IPS-18c (cell line): Measurements from ENCODE around the gene SLC12A4.
"Not testable (repeated sequence)": the region's sequence is repeated elsewhere in the genome, so short reads cannot be mapped to it uniquely, and the experiment has no call there.

Experiments used
- H3K4me3 ChIP-seq: 2 replicates; pipeline ENCODE4 v1.7.0; 2013; ENCODE audit warnings: low read depth, mild to moderate bottlenecking, low read length, moderate library complexity; ENCODE audit not compliant: insufficient read depth
- H3K9me3 ChIP-seq: one replicate; pipeline ENCODE4 v1.6.1; 2013; ENCODE audit warnings: mild to moderate bottlenecking, low read length, moderate library complexity; ENCODE audit not compliant: control insufficient read depth, insufficient read depth

The SLC12A4 gene

DNA sequence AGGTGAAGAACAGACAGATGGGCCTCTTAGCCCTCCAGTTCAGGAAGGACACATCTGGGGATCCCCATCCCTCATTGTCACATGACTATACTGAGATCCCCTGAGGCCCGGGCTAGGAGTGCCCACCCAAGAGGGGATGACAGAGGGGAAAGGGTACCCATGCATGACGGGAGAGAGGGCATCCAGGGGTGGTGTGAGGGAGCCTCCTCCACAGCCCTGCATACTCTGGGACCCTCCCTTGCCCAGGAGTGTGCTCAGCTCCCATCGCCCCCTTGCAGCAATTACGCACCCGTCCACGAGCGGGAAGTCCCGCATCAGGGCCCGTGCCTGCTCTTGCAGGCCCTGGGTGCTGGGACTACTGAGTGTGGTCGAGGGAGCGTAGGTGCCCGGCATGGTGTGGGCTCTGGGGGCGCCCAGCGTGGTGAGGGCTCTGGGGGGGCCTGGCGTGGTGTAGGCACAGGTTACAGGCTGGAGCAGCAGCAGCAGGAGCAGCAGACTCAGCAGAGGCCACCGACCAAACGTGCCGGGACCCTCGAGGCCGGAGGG lies 24.3 kb upstream of the SLC12A4 start:
- Histone ChIP-seq H3K9me3 (no peaks in the 10 kb centered on the region), H3K4me3 (no peak overlapping the region)

DNA sequence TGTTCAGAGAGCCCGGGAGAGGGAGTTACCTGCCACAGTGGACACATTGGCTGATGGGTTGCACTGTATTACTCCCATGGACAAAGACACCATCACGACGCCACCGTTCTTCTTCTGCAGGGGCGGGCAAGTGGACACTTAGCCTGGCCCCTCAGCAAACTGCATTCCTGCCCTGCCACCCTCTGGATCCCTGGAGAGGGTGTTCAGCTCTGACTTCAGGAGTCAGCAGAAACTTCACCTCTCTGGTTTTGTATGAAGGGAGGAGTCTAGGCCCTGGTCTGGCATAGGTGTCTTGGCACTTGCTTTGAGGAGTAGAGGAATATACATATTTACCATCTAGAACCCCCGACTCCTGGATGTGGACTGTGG lies 21.6 kb upstream of the SLC12A4 start:
- H3K4me3 ChIP-seq = no peak overlapping the region
- no peaks in the 10 kb centered on the region for H3K9me3 ChIP-seq

DNA sequence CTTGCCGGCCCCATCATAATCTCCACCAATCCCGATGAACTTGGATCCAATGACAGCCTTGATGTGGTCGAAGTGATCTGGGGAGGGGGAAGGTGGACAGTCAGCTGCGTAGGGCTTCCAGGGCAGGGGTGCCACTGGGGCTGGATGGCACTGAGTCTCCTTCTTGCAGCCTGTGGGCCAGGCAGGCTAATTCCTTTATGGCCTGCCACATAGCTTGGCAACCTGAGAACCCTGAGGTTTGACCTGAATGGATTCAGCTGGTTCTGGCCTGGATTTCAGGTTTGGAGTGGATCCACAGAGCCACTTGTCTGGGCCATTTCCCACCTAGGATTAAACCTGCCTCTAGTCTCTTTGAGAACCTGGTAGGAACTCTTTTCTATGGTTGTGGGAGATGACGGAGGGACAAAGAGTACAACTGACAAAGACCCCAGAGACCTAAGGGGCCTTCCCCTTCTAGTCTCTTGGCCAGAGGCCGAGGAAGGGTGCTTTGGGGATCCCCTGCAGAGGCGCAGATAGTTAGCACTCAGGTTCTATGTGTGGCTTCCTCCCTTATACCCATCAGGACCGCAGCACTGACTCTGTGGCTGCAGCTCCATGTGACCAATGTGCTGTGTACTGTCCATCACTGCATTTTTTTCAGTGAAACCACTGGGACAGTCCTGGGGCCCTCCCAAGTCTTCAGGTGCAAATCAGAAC lies 21.0 kb upstream of the SLC12A4 start:
- no peak overlapping the region for H3K4me3 ChIP-seq

DNA sequence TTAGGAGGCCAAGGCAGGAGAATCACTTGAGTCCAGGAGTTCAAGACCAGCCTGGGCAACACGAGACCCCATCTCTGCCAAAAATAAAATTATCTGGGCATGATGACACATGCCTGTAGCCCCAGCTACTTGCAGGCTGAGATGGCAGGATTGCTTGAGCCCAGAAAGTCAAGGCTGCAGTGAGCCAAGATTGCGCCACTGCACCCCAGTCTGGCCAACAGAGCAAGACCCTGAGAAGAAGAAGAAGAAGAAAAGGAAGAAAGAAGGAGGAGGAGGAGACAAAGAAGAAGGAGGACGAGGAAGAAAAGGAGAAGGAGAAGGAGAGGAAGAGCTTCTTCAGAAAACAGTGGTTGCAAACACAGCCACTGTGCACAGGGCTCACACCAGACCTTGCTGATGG lies 20.2 kb upstream of the SLC12A4 start:
- no peaks in the 10 kb centered on the region for H3K9me3 ChIP-seq

More for the DNA sequence above, 21.0 kb upstream of the SLC12A4 start:
- H3K9me3 ChIP-seq = no peaks in the 10 kb centered on the region

DNA sequence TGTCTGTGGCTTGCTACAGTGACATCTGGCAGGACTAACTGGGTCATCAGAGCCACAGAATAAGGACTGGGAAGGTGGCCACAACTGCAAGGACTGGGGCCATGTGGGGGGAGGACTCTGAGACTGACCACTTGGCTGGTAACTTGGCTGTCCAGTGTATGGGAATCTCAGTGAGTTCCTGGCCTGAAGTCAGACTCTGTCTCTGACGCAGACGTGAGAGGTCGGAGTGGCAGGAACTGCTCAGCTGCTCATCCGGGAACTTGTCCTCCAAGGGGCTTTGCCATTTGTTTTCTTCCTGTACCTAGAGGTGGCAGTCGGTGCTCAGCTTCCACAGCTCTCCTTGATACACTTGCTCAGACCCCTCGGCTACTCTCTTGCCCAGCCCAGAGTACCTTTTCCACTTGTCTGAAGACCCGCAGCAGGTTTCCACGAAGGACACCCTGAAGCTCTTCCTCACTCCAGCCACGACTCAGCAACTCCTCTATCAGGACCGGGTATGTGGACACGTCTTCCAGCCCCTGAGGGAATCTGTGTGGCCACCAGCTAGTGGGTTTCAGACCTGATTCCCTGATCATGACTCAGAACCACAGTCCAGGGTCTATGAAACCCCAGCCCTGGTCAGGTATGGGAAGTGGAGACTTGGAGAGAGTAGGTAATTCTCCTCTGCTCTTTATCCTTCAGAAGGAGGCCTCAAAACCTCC lies 19.2 kb upstream of the SLC12A4 start:
- no peak overlapping the region for H3K4me3 ChIP-seq
- H3K9me3 ChIP-seq = no peaks in the 10 kb centered on the region

More for the DNA sequence above, 20.2 kb upstream of the SLC12A4 start:
- H3K4me3 ChIP-seq = no peak overlapping the region

DNA sequence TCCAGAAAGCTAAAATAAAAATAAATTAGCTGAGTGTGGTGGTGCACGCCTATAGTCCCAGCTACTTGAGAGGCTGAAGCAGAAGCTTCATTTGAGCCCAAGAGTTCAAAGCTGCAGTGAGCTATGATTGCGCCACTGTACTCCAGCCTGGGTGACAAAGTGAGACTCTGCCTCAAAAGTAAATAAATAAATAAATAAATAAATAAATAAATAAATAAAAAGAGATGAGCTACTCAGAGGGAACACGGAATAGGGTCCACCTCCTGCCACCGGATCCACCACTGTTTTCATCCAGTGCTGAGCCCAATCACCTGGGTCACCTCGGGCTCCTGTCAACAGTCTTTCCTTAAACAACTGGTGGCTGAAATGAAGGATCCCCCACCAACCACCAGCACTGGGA lies 18.5 kb upstream of the SLC12A4 start:
- H3K9me3 ChIP-seq = no peaks in the 10 kb centered on the region

DNA sequence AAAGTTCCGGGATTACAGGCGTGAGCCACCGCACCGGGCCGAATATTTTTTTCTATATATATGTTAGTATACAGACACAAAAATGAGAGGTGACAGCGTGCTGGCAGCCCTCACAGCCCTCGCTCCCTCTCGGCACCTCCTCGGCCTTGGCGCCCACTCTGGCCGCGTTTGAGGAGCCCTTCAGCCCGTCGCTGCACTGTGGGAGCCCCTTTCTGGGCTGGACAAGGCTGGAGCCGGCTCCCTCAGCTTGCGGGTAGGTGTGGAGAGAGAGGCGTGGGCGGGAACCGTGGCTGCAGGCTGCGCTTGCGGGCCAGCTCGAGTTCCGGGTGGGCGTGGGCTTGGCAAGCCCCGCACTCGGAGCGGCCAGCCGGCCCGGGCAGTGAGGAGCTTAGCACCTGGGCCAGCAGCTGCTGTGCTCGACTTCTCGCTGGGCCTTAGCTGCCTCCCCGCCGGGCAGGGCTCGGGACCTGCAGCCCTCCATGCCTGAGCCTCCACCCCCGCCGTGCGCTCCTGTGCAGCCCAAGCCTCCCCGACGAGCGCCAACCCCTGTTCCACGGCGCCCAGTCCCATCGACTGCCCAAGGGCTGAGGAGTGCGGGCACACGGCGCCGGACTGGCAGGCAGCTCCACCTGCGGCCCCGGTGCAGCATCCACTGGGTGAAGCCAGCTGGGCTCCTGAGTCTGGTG lies 13.7 kb upstream of the SLC12A4 start:
- H3K4me3 ChIP-seq = no peak overlapping the region
- H3K9me3 ChIP-seq = peaks cover 2% of the 10 kb centered on the region

More for the DNA sequence above, 18.5 kb upstream of the SLC12A4 start:
- no peak overlapping the region for H3K4me3 ChIP-seq

DNA sequence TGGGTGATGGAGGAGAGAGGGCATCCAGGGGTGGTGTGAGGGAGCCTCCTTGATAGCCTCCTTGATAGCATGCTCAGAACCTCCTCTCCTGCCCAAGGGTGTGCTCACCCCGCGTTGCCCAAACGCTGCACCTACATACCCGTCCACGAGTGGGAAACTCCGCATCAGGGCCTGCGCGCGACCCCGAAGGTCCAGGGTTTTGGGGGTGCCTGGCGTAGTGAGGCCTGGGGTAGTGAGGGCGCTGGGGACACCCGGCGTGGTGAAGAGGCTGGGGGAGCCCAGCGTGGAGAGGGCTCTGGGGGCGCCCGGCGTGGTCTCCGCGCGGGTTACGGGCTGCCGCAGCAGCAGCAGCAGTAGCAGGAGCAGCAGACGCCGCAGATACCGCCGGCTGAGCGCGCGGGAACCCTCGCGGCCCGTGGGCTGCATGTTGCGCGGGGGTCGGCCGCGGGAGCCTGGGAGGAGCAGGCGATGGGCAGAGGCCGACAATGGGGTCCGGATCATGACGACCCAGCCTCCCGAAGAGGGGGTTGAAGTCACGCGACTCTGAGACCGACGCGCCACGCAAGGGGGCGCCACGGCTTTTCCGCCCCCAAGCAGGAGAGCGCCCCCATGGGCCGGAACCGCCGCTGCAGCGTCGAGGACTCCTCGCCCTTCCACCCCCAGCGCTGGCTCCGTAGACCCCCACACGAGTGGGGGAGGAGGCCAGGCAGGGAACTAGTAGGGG lies 11.7 kb upstream of the SLC12A4 start, which contains the start of gene DPEP3:
Gene DPEP3 (minus strand): TSS at position 545 of the 724 bp plus-strand sequence. CDS start 119 bp downstream, at position 426.
- peaks cover 2% of the 10 kb centered on the region for H3K9me3 ChIP-seq
- H3K4me3 ChIP-seq = no peak within 1 kb of the TSS

DNA sequence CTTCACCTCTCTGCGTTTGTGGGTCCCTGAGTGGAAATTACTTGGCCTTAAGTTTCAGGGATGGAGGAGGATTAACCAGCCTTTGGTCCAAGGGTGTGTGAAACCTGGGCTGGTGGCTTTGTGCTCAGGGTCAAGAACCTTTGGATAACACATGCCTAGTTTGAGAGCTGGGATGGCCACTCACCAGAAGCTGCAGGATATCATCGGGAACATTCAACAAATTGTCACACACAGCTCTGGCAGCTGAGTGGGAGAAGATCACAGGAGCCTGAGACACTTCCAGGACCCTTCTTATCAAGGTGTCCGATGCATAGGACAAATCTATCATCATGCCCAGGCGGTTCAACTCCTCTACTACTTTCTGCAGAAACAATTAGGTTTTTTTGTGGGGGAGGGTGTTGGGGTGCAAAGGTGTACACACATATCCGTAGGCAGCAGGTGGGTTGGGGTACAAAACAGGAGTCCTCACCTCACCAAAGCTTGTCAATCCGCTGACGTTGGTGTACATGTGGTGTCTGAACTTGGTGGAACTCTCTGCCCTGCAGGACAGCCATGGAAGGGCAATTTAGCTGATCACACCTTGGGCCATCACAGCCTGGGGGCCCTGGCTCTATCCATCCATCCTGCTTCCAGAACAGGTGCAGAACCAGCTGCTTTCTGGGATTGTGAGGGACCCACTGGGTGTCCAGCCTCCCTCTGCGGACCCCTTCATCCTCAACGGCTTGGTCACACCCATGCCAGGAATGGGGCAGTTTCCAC lies 9.2 kb upstream of the SLC12A4 start:
- Histone ChIP-seq H3K9me3 (peaks cover 2% of the 10 kb centered on the region), H3K4me3 (no peak overlapping the region)

DNA sequence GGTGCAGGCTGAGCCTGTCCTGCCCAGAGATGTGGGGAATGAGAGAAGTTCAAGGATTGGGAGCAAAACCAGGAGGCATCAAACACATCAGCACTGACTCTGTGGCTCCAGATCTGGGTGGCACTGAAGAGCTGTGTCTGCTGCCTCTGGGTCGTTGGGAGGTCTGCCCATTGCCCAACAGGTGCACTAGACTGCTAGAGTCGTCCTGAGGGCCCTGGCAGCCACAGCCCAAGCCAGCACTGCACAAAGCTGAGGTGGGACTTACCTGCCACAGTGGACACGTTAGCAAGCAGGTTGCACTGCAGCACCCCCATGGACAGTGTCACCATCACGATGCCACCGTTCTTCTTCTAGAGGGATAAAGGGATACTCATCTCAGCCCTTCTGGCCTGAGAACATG lies 8.6 kb upstream of the SLC12A4 start:
- H3K9me3 ChIP-seq = peaks cover 2% of the 10 kb centered on the region
- no peak overlapping the region for H3K4me3 ChIP-seq

DNA sequence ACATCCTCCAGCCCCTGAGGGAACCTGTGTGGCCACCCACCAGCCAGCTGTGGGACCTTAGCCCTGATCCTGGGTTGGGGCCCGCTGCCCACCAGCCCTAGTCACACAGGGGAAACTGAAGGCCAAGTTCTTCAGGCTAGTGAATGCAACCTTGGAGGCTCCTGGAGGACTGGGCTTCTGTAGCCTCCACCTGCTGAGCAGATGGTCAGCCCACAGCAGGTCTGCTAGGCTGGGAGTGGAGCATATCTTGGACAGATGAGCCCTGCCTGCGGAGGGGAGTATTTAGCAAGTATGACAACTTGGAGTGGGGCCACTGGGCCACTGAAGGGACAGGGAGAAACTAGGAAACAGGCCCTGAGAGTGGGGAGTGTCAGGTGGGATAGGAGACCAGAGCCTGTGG lies 7.8 kb upstream of the SLC12A4 start:
- Histone ChIP-seq H3K4me3 (no peak overlapping the region), H3K9me3 (peaks cover 2% of the 10 kb centered on the region)

DNA sequence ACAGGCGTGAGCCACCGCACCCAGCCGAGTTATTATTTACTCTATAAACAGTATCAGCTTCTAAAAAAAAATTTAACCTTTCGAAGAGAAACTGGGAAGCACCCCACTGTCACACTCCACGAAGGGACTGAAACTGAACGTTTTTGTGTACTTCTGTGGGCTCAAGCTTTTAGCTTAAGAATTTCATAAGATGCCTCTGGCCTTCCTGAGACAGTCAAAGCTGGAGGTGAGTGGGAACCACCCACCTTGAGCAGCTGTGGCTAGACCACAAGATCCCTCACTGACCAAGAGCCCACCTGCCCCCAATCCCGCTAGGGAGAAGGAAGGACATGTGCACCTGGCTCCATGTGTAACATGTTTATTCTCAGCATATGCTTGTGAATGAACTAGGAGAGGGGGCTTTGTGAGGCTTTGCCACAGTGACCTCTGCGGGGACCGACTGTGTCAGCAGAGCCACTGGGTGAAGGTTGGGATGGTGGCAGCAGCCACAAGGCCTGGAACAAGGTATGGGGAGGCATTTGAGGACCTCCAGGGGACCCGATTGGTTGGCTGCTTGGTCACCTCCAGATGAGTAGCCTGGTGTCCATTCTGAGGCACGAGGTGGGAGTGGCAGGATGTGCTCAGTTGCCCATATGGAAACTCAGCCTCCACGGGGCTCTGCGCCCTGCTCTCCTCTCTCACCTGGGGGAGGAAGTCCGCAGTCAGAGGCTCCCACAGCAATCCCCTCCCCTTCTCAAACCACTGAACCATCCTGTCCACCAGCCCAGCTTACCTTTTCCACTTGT lies 7.1 kb upstream of the SLC12A4 start:
- H3K9me3 ChIP-seq = peaks cover 2% of the 10 kb centered on the region
- no peak overlapping the region for H3K4me3 ChIP-seq

DNA sequence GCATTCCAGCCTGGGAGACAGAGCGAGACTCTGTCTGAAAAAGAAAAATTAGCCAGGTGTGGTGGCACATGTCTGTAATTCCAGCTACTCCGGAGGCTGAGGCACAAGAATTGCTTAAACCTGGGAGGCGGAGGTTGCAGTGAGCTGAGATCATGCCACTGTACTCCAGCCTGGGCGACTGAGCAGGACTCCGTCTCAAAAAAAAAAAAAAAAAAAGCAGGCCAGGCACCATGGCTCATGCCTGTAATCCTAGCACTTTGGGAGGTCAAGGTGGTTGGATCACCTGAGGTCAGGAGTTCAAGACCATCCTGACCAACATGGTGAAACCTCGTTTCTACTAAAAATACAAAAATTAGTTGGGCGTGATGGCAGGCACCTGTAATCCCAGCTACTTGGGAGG lies 3.8 kb upstream of the SLC12A4 start:
- H3K9me3 ChIP-seq, H3K4me3 ChIP-seq: not testable (repeated sequence)

DNA sequence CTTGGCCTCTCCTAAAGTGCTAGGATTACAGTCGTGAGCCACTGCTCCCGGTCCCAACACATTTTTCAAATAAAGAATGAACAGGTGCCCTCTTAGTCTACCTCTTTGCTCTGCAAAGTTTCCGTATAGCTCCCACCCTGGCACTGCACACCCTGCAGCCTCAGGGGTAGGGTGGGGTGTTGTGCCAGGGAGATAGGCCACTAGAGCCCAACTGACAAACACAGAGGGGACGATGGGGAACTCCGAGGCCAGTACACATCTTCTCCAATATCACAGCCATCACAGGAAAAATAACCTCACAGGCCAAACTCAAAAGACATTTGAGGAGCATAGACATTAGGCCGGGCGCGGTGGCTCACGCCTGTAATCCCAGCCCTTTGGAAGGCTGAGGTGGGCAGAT lies 2.7 kb upstream of the SLC12A4 start:
- H3K4me3 ChIP-seq = no peak overlapping the region
- no peaks in the 10 kb centered on the region for H3K9me3 ChIP-seq

DNA sequence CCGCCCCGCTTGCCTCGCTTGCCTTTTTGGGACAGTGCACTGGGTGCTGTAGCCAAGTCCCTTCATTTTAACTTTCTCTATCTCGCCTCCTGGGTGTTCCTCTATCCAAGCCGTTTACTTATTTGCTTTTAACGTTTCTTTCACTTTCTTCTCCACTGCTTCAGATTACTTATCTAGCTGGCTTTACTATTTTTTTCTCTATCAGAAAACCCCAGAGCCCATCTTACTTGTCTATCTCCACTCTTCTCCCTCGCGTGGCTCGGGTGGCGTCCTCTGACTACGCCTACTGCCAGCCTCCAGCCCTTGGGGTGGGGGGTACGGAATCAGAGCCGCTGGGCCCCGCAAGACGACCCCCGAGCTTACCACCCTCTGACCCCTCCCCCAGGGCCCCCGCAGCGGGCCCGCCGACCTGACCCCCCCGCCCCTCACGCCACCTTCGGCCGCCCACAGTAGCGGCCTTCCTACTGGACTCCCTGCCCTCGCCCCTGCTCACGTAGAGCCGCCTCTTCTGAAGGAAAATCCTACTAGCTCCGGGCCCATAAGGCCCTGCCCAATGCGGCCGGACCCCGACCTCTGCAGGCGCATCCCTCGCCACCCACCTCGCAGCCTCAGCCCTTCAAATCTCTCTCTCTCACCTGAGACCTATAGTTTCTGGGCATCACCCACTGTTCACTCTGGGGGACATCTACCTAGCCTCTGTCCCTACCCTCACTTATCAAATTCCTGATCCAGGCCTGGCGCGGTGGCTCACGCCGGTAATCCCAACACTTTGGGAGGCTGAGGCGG lies 1.0 kb upstream of the SLC12A4 start:
- Histone ChIP-seq H3K9me3 (no peaks in the 10 kb centered on the region), H3K4me3 (peak overlapping the region; percentile 54)
